A673 (cell line): ENCODE measurements around the gene TMEM109. TPM values are rescaled to one million over a fixed set of nuclear protein-coding genes. Genes with fewer than 3 reads are reported as not detected.

Experiments used
- BruUV-seq: library from RNA; stranded (reverse); fragments of 400-500 nt; replicated peaks from 2 replicates; lab custom pipeline; 2021; lab: Mats Ljungman, UMichigan
- CTCF ChIA-PET: fragments of 300-600 bp; sonication (Branson Sonifier 250); formaldehyde crosslinking; loops from one replicate; lab custom pipeline; 2022; ENCODE audit warnings: antibody characterized with exemption; lab: Charles Lee
- POLR2A ChIA-PET: fragments of 300-600 bp; sonication (Branson Sonifier 250); formaldehyde crosslinking; loops from one replicate; lab custom pipeline; 2022; ENCODE audit warnings: antibody characterized with exemption; ENCODE audit not compliant: low non-redundant PET; lab: Charles Lee
- DNase-seq: peaks from one replicate; pipeline ENCODE4 v3.0.0-alpha.2; 2015; ENCODE audit warnings: low spot score
- H3K27ac ChIP-seq: fragments of 200-600 bp; sonication (generic); 2 replicates; pipeline ENCODE4 v1.5.1; 2016; ENCODE audit warnings: mixed run types, low read depth, mild to moderate bottlenecking, mixed read lengths, antibody characterized with exemption, low read length; ENCODE audit not compliant: poor library complexity, severe bottlenecking
- H3K27me3 ChIP-seq: fragments of 200-600 bp; sonication (generic); replicated peaks from 2 replicates; pipeline ENCODE4 v1.6.1; 2017; ENCODE audit warnings: mixed run types, low read depth, mild to moderate bottlenecking, mixed read lengths, antibody characterized with exemption, low read length; ENCODE audit not compliant: insufficient read depth, poor library complexity
- H3K36me3 ChIP-seq: fragments of 200-600 bp; sonication (generic); 2 replicates; pipeline ENCODE4 v1.6.1; 2016; ENCODE audit warnings: mixed run types, mild to moderate bottlenecking, mixed read lengths, antibody characterized with exemption, low read length; ENCODE audit not compliant: insufficient read depth, poor library complexity, severe bottlenecking
- H3K4me1 ChIP-seq: fragments of 200-600 bp; sonication (generic); 2 replicates; pipeline ENCODE4 v1.6.1; 2017; ENCODE audit warnings: mixed run types, mild to moderate bottlenecking, mixed read lengths, antibody characterized with exemption, low read length; ENCODE audit not compliant: insufficient read depth, poor library complexity, severe bottlenecking
- H3K4me3 ChIP-seq: fragments of 200-600 bp; sonication (generic); 2 replicates; pipeline ENCODE4 v1.5.1; 2016; ENCODE audit warnings: low read depth, mixed run types, mild to moderate bottlenecking, mixed read lengths, low read length; ENCODE audit not compliant: poor library complexity, severe bottlenecking
- H3K9me3 ChIP-seq: fragments of 200-600 bp; sonication (generic); 2 replicates; pipeline ENCODE4 v1.6.1; 2016; ENCODE audit warnings: mixed run types, low read depth, mild to moderate bottlenecking, mixed read lengths, antibody characterized with exemption, low read length; ENCODE audit not compliant: poor library complexity, severe bottlenecking
- CTCF ChIP-seq: fragments of 300-800, 200-600 bp; sonication (generic); conservative IDR thresholded peaks from 2 replicates; pipeline ENCODE4 v1.5.1; 2017; ENCODE audit warnings: low read depth, mild to moderate bottlenecking, antibody characterized with exemption, low read length, moderate library complexity, mixed read lengths
- EZH2 ChIP-seq: fragments of 200-600 bp; sonication (generic); IDR thresholded peaks from 2 replicates; pipeline ENCODE4 v1.6.1; 2017; ENCODE audit warnings: borderline replicate concordance, low read depth, mild to moderate bottlenecking, mixed read lengths, antibody characterized with exemption, low read length; ENCODE audit not compliant: poor library complexity, severe bottlenecking
- intact Hi-C: fragments of 100-400 bp; cut with micrococcal nuclease; formaldehyde crosslinking; loops from one replicate; pipeline ENCODE4 v1.10.0; 2022; ENCODE audit not compliant: unreplicated experiment
- total RNA-seq: library from RNA; stranded (reverse); gene quantifications from 2 replicates; pipeline ENCODE4 v1.2.3, GENCODE V29; 2021

Gene TMEM109
- total RNA-seq, 1 experiment from 2014 or later = 169 TPM

- no peaks in the 10 kb centered on the region for H3K27me3 ChIP-seq
- intact Hi-C loops = no loop called here
- no peaks in the 10 kb centered on the region for H3K36me3 ChIP-seq
- no TSS peak for BruUV-seq
- ChIA-PET POLR2A (no interaction called here), CTCF (no interaction called here)
- H3K27ac ChIP-seq = no peak overlapping the region
- H3K4me1 ChIP-seq = no peaks in the 10 kb centered on the region
- no peak for DNase-seq
- no peaks in the 10 kb centered on the region for H3K9me3 ChIP-seq
- TF ChIP-seq CTCF = no peak
- no peak for TF ChIP-seq EZH2
- H3K4me3 ChIP-seq = no peak overlapping the region
Observed at GRCh38 chr11:60876168-60876485, 37.8 kb upstream of the TMEM109 start.

DNA sequence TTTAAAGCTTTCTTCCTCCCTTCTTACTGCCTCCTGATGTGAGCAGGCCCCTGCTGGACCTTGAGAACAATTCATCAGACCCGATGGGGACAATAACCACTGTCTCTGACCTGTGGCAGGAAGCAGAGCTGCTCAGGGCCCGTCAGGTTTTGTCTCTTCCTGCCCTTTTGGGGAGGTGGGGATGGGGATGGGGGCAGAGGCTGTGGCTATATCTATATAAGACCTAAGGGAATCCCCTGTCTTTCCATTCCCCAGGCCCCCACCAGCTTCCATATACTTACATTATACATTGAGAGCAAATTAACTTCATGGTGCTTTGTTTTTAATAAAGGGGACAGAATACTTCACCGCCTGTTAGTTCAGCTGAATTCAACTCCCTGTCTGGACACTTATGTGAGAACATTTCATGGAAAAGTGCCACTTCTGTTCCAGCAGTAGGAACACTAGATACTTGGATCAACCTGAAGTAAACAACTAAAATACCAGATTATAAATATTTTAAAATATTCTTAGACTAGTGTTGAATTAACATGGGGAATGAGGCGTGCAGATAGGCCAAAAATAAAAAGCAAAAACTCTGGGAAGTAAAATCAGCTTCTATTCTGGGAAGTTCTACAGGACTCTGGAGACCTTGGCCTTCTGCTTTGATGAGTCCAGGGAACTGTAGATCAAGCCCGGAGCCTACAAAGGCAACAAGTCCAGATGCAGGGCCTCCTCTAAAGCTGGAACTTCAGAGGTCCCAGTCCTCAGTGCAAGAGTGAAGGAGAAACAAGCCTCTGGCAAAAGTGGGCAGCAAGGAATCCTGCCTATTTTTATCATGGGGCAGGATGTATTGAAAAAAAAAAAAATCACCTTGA is 35.5 kb upstream of the TMEM109 start:
- no peaks in the 10 kb centered on the region for H3K36me3 ChIP-seq
- H3K27me3 ChIP-seq = no peaks in the 10 kb centered on the region
- H3K4me3 ChIP-seq = no peak overlapping the region
- no peak overlapping the region for H3K27ac ChIP-seq
- intact Hi-C loops = no loop called here
- no peaks in the 10 kb centered on the region for H3K9me3 ChIP-seq
- no TSS peak for BruUV-seq
- ChIA-PET CTCF (no interaction called here), POLR2A (no interaction called here)
- TF ChIP-seq CTCF (no peak), EZH2 (no peak)
- H3K4me1 ChIP-seq = no peaks in the 10 kb centered on the region
- no peak for DNase-seq

- Histone ChIP-seq H3K27me3 (no peaks in the 10 kb centered on the region), H3K4me3 (no peak overlapping the region), H3K36me3 (no peaks in the 10 kb centered on the region), H3K4me1 (no peaks in the 10 kb centered on the region), H3K27ac (no peak overlapping the region), H3K9me3 (no peaks in the 10 kb centered on the region)
- no TSS peak for BruUV-seq
- TF ChIP-seq EZH2 = no peak
- TF ChIP-seq CTCF = no peak
- ChIA-PET POLR2A (no interaction called here), CTCF (no interaction called here)
- intact Hi-C loops = no loop called here
- DNase-seq = no peak
Observed at GRCh38 chr11:60879104-60879503, 34.9 kb upstream of the TMEM109 start.
